DMS153 treated with DMSO at 0.1 percent for 48 hours (cell line): ENCODE results near the gene NR3C2.
A peak's percentile ranks its signal among the peaks of the same experiment; 100 is the strongest.

Experiments used
- DNase-seq: peaks from one replicate; lab custom pipeline; 2025; ENCODE audit not compliant: unreplicated experiment; lab: John Stamatoyannopoulos, UW

NR3C2 gene

DNA sequence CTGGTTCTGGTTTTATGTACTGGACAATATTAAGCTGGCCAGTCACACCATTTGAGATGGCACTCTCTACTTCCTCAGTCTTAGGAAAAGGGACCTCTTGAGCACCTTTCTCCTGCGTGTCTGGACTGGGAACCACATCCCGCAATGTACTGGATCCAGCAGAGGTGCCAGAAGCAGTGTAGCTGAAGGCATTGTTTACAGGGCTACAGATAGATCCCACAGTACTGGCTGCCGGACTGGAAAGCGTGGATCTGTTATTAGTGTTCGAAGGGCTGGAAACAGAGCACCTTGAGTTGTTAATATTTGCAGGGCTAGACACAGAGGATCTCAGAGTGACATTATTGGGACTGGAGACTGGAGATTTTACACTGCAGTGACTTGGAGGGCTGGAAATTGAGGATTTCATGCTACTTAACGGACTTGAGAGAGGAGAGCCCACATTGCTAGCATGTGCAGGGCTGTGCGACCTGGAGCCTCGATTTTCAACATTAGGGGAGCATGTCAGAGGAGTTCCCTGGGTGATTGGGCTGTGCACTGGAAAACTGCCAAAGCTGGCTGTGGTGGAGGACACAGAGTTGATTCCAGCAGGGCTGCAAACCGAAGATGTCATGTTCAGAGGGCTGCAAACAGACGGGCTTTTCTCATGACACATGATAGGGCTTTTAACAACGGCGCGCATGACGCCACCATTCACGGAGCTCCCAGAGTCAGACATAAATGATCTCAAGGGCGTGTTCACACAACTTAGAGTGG, 6.4 kb downstream of the NR3C2 start:
- DNase-seq: no peak

DNA sequence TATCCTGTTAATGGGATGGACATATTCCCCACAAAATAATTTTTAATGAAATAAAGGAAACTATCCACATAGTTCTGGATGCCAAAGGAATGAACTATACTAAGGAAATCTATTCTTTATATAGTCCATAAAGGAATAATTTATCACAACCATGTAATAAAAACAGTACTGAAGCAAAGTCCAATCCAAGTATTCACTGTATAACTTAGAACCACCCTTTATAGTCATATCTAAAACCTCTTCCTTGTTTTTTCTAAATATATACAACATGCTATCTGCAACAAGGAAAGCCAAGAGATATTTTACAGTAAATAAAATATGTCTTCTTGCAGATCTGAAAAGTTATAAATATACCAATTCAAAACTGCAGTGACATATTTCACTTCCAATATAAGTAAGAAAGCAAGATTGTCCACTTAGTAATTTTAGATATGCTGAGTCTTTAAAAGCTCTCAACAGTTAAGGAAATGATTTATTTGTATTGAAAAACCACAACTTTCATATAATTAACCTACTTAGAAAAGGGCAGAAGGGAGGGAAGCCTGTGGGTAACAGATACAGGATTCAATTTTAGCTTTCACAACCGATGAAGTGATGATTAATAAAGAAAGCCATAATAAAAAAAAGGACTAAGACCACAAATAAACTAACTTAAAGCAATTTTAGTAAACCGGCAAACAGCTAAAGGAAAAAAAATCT, 8.0 kb downstream of the NR3C2 start:
- no peak for DNase-seq

GRCh38 chr4:148431401-148431800, 10.8 kb downstream of the NR3C2 start:
- DNase-seq: no peak

DNA sequence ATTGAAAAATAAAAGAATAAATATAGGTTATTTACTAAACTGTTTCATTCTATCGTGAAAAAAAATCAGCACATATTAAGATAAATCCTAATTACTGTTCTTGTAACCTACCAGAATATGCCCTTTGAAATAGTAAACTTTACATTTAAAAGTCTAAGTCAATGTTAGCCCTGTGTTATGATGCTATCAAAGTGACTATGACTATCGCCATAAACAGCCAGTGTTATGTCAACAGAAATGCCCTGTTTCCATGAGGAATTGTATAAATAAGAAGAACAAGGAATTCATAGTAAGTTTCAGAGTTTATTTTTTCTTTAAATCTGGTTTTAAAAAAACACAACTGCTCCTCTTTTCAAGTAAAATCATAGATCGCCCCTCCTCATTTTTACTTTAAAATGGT, 11.4 kb downstream of the NR3C2 start:
- DNase-seq: no peak

DNA sequence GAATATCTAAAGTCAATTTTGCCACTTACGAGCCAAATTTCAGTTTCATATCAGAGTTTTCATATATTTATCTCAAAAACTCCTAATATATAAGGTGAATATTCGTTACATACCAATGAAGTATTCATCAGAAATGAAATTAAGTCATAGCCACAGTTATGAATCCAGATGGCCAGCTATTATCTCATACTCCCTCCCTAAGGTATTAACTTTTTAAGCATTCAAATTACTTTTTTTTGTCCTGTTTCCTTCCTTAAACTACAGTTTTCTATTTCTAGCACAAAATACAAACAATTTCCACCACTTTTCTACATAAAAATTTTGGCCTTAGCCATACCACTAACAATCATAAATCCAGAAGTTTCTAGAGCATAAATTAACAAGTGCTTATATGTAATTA, 13.0 kb downstream of the NR3C2 start:
- no peak for DNase-seq

- no peak for DNase-seq
Observed at GRCh38 chr4:148426643-148427042, 15.6 kb downstream of the NR3C2 start.

DNA sequence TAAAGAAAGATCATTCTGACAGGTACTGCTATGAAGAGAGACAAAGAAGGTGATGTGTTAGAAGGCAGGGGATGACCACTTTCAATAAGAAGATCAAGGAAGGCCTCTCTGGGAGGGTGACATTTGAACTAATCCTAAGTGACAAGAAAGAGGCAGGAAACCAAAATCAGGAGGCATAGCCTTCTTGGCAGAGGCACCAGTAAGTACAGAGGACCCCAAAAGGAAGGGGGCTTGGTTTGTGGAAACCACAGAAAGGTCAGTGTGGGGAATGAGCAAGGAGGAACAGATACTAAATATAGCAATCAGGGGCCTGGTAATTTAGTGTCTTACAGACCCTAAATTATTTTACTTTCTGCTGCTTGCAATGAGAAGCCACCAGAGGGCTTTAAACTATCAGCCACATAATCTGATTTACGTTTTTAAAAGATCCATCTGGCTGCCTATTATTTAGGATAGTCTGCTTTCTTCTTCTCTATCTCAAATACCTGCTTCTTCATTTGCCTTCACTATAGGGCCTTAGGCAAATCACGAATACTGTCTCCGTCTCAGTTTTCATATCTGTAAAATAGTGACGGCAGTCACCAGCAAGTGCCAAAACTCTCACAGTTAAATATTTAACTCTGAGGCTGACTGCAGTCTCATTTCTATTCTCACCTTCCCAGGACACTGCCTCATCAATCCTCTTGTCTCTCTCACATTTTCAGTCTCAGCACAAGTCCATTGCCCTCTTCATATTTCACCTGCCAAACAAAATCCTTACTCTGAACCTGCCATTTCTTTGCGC, 16.7 kb downstream of the NR3C2 start:
- DNase-seq: no peak

DNA sequence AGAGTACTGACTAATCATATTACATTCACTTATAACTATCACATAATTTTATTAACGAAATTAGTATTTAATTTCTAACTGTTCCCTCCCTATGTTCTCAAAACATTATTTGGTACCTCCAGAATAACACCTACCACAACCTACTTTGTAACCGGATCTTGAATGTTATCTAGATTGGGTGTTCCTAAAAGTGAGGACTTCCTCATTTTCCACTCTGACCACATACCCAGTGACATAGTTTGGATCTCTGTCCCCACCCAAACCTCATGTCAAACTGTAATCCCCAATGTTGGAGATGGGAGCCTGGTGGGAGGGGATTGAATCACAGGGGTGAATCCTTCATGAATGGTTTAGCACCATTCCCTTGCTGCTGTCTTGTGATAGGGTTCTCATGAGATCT, 21.8 kb downstream of the NR3C2 start:
- DNase-seq: no peak

DNA sequence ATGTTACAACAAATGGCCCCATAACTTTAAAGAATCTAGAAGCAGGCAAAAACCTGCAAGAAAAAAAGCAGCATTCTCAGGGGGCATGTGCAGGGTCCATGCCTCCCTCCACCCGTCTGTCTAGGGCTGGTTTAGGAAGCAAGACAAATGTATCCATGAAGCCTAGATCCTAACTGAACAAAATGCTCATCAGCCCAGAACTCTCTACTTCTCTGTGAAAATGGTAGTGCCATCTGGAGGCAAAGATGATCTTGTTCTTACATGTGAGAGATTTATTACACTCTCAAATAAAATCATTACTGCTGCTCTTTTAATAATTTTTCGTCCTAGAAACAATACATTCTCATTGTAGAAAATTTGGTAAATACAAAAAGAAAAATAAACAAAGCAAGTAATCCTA, 26.7 kb downstream of the NR3C2 start:
- no peak for DNase-seq

- DNase-seq: no peak
Observed at GRCh38 chr4:148412460-148412994, 29.7 kb downstream of the NR3C2 start.

DNA sequence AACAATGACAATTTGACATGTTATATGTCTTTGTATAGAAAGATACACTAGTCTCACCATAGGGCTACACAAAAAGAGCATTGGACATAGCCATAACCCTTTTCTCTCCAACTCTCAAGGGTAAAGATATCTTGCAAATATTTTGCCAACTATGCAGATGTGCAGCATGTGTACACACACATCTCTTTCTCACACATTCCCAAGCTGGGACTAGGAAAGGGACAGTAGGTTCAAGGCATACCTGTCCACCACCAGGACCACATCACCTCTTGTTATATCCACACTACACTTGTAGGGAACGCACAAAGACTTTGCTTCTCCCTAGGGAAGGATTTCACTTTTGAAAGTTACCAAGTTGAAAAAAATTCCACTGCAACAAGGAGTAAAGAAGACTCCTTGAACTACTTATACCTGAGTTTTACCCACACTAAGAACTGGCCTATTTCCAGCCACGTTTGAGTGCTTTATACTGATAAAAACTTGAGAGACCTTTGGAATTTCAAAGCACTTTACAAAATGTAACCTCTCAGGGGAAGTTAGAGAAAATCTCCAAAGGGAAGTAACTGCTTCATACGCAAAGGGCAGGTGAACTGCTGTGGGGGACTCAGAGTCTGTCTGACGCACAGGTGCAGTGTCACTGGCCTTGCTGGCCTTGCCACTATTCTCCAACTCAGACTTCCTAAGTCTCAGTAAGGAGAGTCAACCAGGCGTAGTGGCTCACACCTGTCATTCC, 36.9 kb downstream of the NR3C2 start:
- DNase-seq: no peak

- no peak for DNase-seq
Observed at GRCh38 chr4:148398988-148399387, 43.2 kb downstream of the NR3C2 start.

DNA sequence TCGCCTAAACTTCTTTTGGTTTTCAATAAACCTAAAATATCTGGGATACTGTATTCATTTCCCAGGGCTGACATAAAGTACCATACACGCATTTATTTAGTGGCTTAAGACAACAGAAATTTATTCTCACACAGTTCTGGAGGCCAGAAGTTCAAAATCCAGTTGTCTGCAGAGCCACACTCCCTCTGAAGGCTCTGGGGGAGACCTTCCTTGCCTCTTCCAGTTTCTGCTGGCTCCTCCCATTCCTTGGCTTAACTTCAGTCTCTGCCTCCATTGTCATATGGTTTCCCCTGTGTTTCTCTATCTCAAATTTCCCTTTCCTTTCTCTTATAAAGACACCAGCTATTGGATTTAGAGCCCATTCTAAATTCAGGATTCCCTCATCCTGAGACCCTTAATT, 44.4 kb downstream of the NR3C2 start:
- no peak for DNase-seq

DNA sequence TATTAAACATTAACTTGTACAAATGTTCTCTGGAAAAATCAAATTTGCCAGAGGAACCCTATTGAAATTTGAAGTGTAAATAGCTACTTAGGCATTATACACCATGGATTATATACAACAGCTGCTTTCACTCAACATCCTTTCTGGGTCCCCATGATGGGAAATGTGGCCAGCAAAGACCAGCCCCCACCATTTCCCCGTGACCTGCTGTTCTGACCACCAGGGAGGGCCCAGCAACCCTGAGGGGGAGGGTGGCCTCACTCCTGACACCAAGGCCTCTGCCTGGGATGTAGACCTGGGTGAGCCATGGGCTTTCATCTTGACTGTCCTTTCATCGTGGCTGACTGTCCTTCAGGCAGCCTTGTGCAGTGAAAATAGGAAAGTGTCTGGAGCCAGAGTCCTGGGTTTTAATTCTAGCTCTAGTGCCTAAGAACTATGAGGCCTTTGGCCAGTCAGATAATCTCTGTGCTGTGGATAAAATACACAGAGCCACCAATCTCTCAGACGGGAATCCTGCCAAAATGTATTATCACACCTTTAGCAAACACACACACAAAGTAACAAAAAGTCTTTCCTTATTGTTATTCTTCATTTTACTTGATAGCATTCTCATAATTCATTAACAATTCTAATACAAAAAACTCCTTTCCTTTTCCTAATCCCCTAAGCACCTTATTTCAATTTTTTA, 45.1 kb downstream of the NR3C2 start:
- no peak for DNase-seq

DNA sequence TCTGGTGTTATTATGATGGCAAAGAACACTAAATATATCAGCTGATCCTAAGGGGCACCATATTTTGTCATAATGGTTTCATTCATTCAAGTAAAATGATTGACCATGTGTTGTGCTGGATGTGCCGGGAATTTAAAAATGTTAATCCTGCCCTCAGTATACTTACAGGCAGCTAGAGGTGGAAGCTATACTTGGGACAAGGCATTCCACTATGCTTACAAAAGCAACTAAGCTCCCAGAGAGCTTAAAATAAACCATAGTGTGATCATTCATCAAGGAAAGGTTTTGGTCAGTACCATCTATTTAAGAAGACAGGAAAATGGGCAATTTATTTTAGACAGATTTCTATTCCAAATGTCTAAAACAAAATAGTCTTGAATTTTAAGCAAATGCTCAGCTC, 46.4 kb downstream of the NR3C2 start:
- DNase-seq: no peak

DNA sequence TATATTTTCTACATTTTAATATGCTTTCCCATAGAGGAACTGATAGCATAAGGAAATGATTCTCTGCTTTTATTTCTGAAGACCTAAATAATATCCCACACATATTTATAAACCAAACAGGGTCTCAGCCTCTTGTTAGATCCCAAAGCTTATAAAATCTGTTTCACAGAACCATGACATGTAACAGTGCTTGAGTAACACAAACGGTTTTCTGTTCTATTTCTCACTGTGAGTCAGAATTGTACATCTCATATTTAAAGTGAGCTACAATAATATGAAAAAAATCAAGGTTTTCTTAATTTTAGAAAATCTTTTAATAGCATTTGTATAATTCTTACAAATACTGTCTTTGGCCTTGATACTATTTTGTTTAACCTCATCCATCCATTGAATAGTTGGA, 51.2 kb downstream of the NR3C2 start:
- no peak for DNase-seq

- no peak for DNase-seq
Observed at GRCh38 chr4:148390311-148390710, 51.9 kb downstream of the NR3C2 start.

GRCh38 chr4:148380291-148380690, 61.9 kb downstream of the NR3C2 start:
- no peak for DNase-seq

GRCh38 chr4:148376151-148376550, 66.1 kb downstream of the NR3C2 start:
- DNase-seq: peak; percentile 8

- DNase-seq: no peak
Observed at GRCh38 chr4:148375584-148375983, 66.6 kb downstream of the NR3C2 start.
